A673 (cell line): Measurements from ENCODE around the gene BTBD9. TPM values are rescaled to one million over a fixed set of nuclear protein-coding genes. Genes with fewer than 3 reads are reported as not detected.
"Not testable (repeated sequence)": the region's sequence is repeated elsewhere in the genome, so short reads cannot be mapped to it uniquely, and the experiment has no call there.

Experiments
- BruUV-seq: library from RNA; stranded (reverse); fragments of 400-500 nt; replicated peaks from 2 replicates; lab custom pipeline; 2021; lab: Mats Ljungman, UMichigan
- CTCF ChIA-PET: fragments of 300-600 bp; sonication (Branson Sonifier 250); formaldehyde crosslinking; loops from one replicate; lab custom pipeline; 2022; ENCODE audit warnings: antibody characterized with exemption; lab: Charles Lee
- POLR2A ChIA-PET: fragments of 300-600 bp; sonication (Branson Sonifier 250); formaldehyde crosslinking; loops from one replicate; lab custom pipeline; 2022; ENCODE audit warnings: antibody characterized with exemption; ENCODE audit not compliant: low non-redundant PET; lab: Charles Lee
- DNase-seq: peaks from one replicate; pipeline ENCODE4 v3.0.0-alpha.2; 2015; ENCODE audit warnings: low spot score
- H3K27ac ChIP-seq: fragments of 200-600 bp; sonication (generic); 2 replicates; pipeline ENCODE4 v1.5.1; 2016; ENCODE audit warnings: mixed run types, low read depth, mild to moderate bottlenecking, mixed read lengths, antibody characterized with exemption, low read length; ENCODE audit not compliant: poor library complexity, severe bottlenecking
- H3K27me3 ChIP-seq: fragments of 200-600 bp; sonication (generic); replicated peaks from 2 replicates; pipeline ENCODE4 v1.6.1; 2017; ENCODE audit warnings: mixed run types, low read depth, mild to moderate bottlenecking, mixed read lengths, antibody characterized with exemption, low read length; ENCODE audit not compliant: insufficient read depth, poor library complexity
- H3K36me3 ChIP-seq: fragments of 200-600 bp; sonication (generic); 2 replicates; pipeline ENCODE4 v1.6.1; 2016; ENCODE audit warnings: mixed run types, mild to moderate bottlenecking, mixed read lengths, antibody characterized with exemption, low read length; ENCODE audit not compliant: insufficient read depth, poor library complexity, severe bottlenecking
- H3K4me1 ChIP-seq: fragments of 200-600 bp; sonication (generic); 2 replicates; pipeline ENCODE4 v1.6.1; 2017; ENCODE audit warnings: mixed run types, mild to moderate bottlenecking, mixed read lengths, antibody characterized with exemption, low read length; ENCODE audit not compliant: insufficient read depth, poor library complexity, severe bottlenecking
- H3K4me3 ChIP-seq: fragments of 200-600 bp; sonication (generic); 2 replicates; pipeline ENCODE4 v1.5.1; 2016; ENCODE audit warnings: low read depth, mixed run types, mild to moderate bottlenecking, mixed read lengths, low read length; ENCODE audit not compliant: poor library complexity, severe bottlenecking
- H3K9me3 ChIP-seq: fragments of 200-600 bp; sonication (generic); 2 replicates; pipeline ENCODE4 v1.6.1; 2016; ENCODE audit warnings: mixed run types, low read depth, mild to moderate bottlenecking, mixed read lengths, antibody characterized with exemption, low read length; ENCODE audit not compliant: poor library complexity, severe bottlenecking
- CTCF ChIP-seq: fragments of 300-800, 200-600 bp; sonication (generic); conservative IDR thresholded peaks from 2 replicates; pipeline ENCODE4 v1.5.1; 2017; ENCODE audit warnings: low read depth, mild to moderate bottlenecking, antibody characterized with exemption, low read length, moderate library complexity, mixed read lengths
- EZH2 ChIP-seq: fragments of 200-600 bp; sonication (generic); IDR thresholded peaks from 2 replicates; pipeline ENCODE4 v1.6.1; 2017; ENCODE audit warnings: borderline replicate concordance, low read depth, mild to moderate bottlenecking, mixed read lengths, antibody characterized with exemption, low read length; ENCODE audit not compliant: poor library complexity, severe bottlenecking
- intact Hi-C: fragments of 100-400 bp; cut with micrococcal nuclease; formaldehyde crosslinking; loops from one replicate; pipeline ENCODE4 v1.10.0; 2022; ENCODE audit not compliant: unreplicated experiment
- total RNA-seq: library from RNA; stranded (reverse); gene quantifications from 2 replicates; pipeline ENCODE4 v1.2.3, GENCODE V29; 2021

The BTBD9 gene
- total RNA-seq, 1 experiment from 2014 or later: 8.0 TPM

DNA sequence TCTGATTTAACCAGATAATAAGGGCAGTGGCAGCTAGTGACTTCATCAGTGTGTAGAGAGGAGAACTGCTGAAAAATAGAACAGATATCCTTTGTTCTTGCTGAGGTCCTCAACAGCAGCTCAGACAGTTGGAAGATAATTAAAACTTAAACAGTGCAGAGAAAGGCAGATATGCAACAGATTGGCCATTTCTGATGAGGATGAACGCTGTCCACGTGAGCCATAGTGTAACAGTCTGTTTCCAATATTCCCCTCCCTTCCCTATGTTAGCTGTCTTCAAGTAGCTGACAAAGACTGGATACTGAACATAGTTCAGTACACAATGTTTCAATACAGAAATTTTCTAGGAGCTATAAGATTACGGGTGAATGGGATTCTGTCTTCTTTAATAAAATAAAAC, 291.4 kb downstream of the BTBD9 start:
- no peak for DNase-seq
- no peak for TF ChIP-seq EZH2
- ChIA-PET POLR2A (no interaction called here), CTCF (no interaction called here)
- no peaks in the 10 kb centered on the region for H3K9me3 ChIP-seq
- no TSS peak for BruUV-seq
- H3K27ac ChIP-seq: no peak overlapping the region
- H3K27me3 ChIP-seq: no peaks in the 10 kb centered on the region
- no peaks in the 10 kb centered on the region for H3K4me1 ChIP-seq
- H3K36me3 ChIP-seq: no peaks in the 10 kb centered on the region
- no peak overlapping the region for H3K4me3 ChIP-seq
- intact Hi-C loops: no loop called here

GRCh38 chr6:38347829-38348228, 291.9 kb downstream of the BTBD9 start:
- H3K4me1 ChIP-seq, H3K27me3 ChIP-seq, H3K36me3 ChIP-seq, H3K27ac ChIP-seq, H3K9me3 ChIP-seq, BruUV-seq, H3K4me3 ChIP-seq, DNase-seq, CTCF ChIA-PET, intact Hi-C loops, POLR2A ChIA-PET: not testable (repeated sequence)

DNA sequence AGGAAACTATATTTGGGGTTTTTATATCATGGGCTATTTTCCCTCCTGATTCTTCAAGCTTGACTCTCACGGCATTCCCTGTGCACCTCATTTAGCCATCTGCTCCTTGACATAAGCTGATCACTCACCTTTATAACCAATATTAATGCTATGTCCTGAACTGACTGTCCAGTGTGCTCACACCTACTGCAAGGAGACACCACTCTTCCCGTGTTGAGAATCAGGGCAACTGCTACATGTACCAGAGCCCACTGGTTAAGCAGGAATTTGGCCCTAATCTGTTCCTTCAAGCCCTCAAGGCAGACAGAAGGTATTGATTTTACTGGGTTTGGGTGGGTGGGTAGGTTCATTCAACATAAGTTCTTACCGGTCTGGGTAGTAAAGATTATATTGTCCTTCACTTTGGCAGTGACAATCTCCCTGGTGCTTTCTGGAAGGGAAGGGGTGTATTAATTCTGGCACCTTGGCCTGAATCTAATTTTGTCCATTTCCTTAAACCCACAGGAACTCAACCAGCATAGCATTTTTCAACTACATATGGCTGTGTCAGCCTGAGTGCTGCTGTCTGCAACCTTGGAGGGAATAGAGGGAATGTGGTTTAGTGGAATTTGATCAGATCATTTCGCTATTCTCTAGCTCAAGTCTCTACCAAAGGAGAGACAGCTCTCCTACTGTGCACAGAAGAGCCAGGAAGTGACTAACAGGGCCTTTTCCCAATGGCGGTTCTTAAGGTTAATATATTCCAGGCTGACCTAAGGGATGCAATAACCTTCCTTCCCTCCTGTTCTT, 293.2 kb downstream of the BTBD9 start:
- H3K4me1 ChIP-seq: no peaks in the 10 kb centered on the region
- intact Hi-C loops: no loop called here
- ChIA-PET CTCF (no interaction called here), POLR2A (no interaction called here)
- H3K27ac ChIP-seq: no peak overlapping the region
- H3K9me3 ChIP-seq: no peaks in the 10 kb centered on the region
- BruUV-seq: no TSS peak
- peak; percentile 76 for DNase-seq
- H3K27me3 ChIP-seq: no peaks in the 10 kb centered on the region
- H3K36me3 ChIP-seq: no peaks in the 10 kb centered on the region
- TF ChIP-seq CTCF (no peak), EZH2 (no peak)
- H3K4me3 ChIP-seq: no peak overlapping the region

GRCh38 chr6:38345586-38345985, 294.1 kb downstream of the BTBD9 start:
- H3K27ac ChIP-seq: no peak overlapping the region
- H3K27me3 ChIP-seq: no peaks in the 10 kb centered on the region
- H3K4me3 ChIP-seq: no peak overlapping the region
- ChIA-PET POLR2A (no interaction called here), CTCF (interaction anchor here (0.6 kb wide), 1 partner anchor 226 kb away, joined by 3 read pairs; no protein-coding TSS in a partner anchor)
- DNase-seq: no peak
- no peaks in the 10 kb centered on the region for H3K4me1 ChIP-seq
- intact Hi-C loops: no loop called here
- no peaks in the 10 kb centered on the region for H3K36me3 ChIP-seq
- BruUV-seq: no TSS peak
- H3K9me3 ChIP-seq: no peaks in the 10 kb centered on the region
- TF ChIP-seq EZH2 (no peak), CTCF (no peak)
